Breast epithelium (tissue), 3 donors: ENCODE measurements around the gene UNC13B.

Experiments
- CTCF ChIP-seq, 3 donors: fragments of 450-650 bp; IDR thresholded peaks; one replicate each; pipeline ENCODE4 v1.5.1; 2016 to 2017; ENCODE audit warnings: antibody characterized with exemption in 3 of 3, mild to moderate bottlenecking in 3 of 3, moderate library complexity in 3 of 3
- POLR2A ChIP-seq: fragments of 450-650 bp; IDR thresholded peaks from one replicate; pipeline ENCODE4 v1.6.1; 2016; ENCODE audit warnings: antibody characterized with exemption, mild to moderate bottlenecking, moderate library complexity

- TF ChIP-seq CTCF (IDR thresholded peaks at IDR 0.05) (no peak), POLR2A (no peak)
These were observed 118.6 kb downstream of the UNC13B start for GRCh38 chr9:35280399-35280798.
